Coronary artery (tissue), 2 donors: Measurements from ENCODE around the gene PLCB3.

Source experiments
- DNase-seq: peaks from one replicate; pipeline ENCODE4 v3.0.0-alpha.2; 2017; ENCODE audit warnings: low spot score
- H3K27ac ChIP-seq, 2 donors: fragments of 200-600 bp; sonication (generic); one replicate each; pipeline ENCODE4 v1.5.1; 2016 to 2019
- H3K4me3 ChIP-seq: fragments of 200-600 bp; sonication (generic); 2 replicates; pipeline ENCODE4 v1.5.1; 2016; ENCODE audit warnings: mild to moderate bottlenecking, moderate library complexity
- CTCF ChIP-seq: fragments of 200-600 bp; sonication (generic); IDR thresholded peaks from one replicate; pipeline ENCODE4 v1.5.1; 2019; ENCODE audit warnings: antibody characterized with exemption

Gene PLCB3

GRCh38 chr11:64227405-64227956 lies 23.8 kb upstream of the PLCB3 start:
- no peak for TF ChIP-seq CTCF
- Histone ChIP-seq H3K4me3 (peak overlapping the region; percentile 86), H3K27ac (peak overlapping the region in 1 of 2 donors; percentile 93)
- DNase-seq: no peak

- no peak for TF ChIP-seq CTCF
- DNase-seq: no peak
- Histone ChIP-seq H3K4me3 (peak overlapping the region; percentile 75), H3K27ac (peak overlapping the region; percentile 93 to 95)
Measured at GRCh38 chr11:64229090-64229743, 22.1 kb upstream of the PLCB3 start.

GRCh38 chr11:64229744-64230170 lies 21.6 kb upstream of the PLCB3 start:
- no peak for DNase-seq
- Histone ChIP-seq H3K4me3 (peak overlapping the region; percentile 75), H3K27ac (peak overlapping the region; percentile 93 to 95)
- TF ChIP-seq CTCF: no peak

GRCh38 chr11:64230171-64230984 lies 21.0 kb upstream of the PLCB3 start, which contains the start of gene DNAJC4:
Gene DNAJC4, plus strand, starts transcription at chr11:64230548. Its CDS starts 307 bp downstream, at chr11:64230855.
- Histone ChIP-seq H3K4me3 (peak within 1 kb of the TSS; percentile 75), H3K27ac (peak within 1 kb of the TSS; percentile 93 to 95)
- no peak for TF ChIP-seq CTCF
- no peak for DNase-seq

GRCh38 chr11:64230985-64231365 lies 20.4 kb upstream of the PLCB3 start:
- H3K4me3 ChIP-seq: peak overlapping the region; percentile 75
- H3K27ac ChIP-seq: peak overlapping the region; percentile 93 to 95
- TF ChIP-seq CTCF: no peak
- DNase-seq: no peak

- peak overlapping the region in 1 of 2 donors; percentile 5 for H3K27ac ChIP-seq
- TF ChIP-seq CTCF: no peak
- DNase-seq: no peak
- H3K4me3 ChIP-seq: no peak overlapping the region
Measured at GRCh38 chr11:64231546-64231945, 19.8 kb upstream of the PLCB3 start.
